T-helper 17 cell (primary cell): ENCODE data around the gene DENND5B. TPM values are rescaled to one million over a fixed set of nuclear protein-coding genes. Genes with fewer than 3 reads are reported as not detected.
"Not testable (repeated sequence)": the region's sequence is repeated elsewhere in the genome, so short reads cannot be mapped to it uniquely, and the experiment has no call there.

Experiments used
- ATAC-seq: fragments of 150-1000 bp; cut with Tn5 transposase; 2 replicates; pipeline ENCODE4 v1.10.0; 2021; ENCODE audit warnings: mild to moderate bottlenecking, moderate library complexity
- DNase-seq, 3 donors: peaks; one replicate each; pipeline versions ENCODE4 v3.0.0 to v3.0.0-alpha.2; 2020 to 2021
- H3K9me3 ChIP-seq: one replicate; pipeline ENCODE4 v1.7.0; 2013; ENCODE audit warnings: low read length, mild to moderate bottlenecking; ENCODE audit not compliant: control insufficient read depth, poor library complexity, severe bottlenecking
- H3K27ac Mint-ChIP-seq: one replicate; pipeline ENCODE4 v1.8.0; 2022; ENCODE audit warnings: mild to moderate bottlenecking, moderate library complexity, mixed read lengths
- H3K27me3 Mint-ChIP-seq: one replicate; pipeline ENCODE4 v1.8.0; 2022; ENCODE audit warnings: mixed read lengths
- H3K36me3 Mint-ChIP-seq: one replicate; pipeline ENCODE4 v1.8.0; 2022; ENCODE audit warnings: low read depth, mixed read lengths
- H3K4me1 Mint-ChIP-seq: one replicate; pipeline ENCODE4 v1.8.0; 2022; ENCODE audit warnings: mild to moderate bottlenecking, mixed read lengths
- H3K4me3 Mint-ChIP-seq: one replicate; pipeline ENCODE4 v1.8.0; 2022; ENCODE audit warnings: mild to moderate bottlenecking, moderate library complexity, mixed read lengths
- total RNA-seq, 4 donors: library from RNA in 2 of 4; stranded (reverse) in 2 of 4; gene quantifications; one replicate each; pipeline ENCODE4 v1.2.3 and lab custom pipeline; 2022 to 2026

DENND5B gene
- total RNA-seq, 2 donors from 2014 or later = 0.26 to 0.94 TPM

DNA sequence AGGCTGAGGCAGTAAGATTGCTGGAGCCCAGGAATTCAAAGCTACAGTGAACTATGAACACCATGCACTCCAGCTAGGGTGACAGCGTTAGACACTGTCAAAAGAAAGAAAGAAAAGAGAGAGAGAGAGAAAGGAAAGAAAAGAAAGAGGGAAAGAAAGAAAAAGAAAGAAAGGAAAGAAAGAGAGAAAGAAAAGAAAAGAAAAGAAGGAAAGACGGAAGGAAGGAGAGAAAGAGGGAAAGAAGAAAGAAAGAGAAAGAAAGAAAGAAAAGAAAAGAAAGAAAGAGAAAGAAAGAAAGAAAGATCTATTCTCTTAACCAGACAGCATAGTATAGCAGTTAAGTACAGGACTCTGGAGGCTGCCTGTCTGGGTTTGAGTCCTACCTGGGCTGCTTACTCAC, 21.9 kb upstream of the DENND5B start:
- DNase-seq (no peak), ATAC-seq (no peak)
- no peak overlapping the region for H3K27ac Mint-ChIP-seq
- peaks cover 3% of the 10 kb centered on the region for H3K9me3 ChIP-seq
- no peaks in the 10 kb centered on the region for H3K36me3 Mint-ChIP-seq
- H3K4me3 Mint-ChIP-seq = no peak overlapping the region
- H3K27me3 Mint-ChIP-seq = peaks cover 9% of the 10 kb centered on the region
- no peaks in the 10 kb centered on the region for H3K4me1 Mint-ChIP-seq

DNA sequence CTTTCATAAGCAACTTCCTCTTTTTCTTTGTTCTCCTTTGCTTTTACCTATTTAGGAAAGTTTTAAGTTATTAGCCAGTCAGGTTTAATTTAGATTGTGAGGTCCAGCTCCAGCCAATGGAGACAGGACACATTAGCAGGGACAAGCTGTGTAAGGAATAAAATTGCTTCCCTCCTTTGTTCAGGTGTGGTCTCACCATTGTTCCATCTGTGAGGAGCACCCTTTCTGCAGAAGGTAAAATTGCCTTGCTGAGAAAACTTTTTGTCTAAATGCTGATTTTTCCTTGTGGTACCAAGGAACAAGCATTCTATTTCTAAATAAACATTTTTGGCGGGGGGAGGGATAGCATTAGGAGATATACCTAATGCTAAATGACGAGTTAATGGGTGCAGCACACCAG, 17.4 kb upstream of the DENND5B start:
- not testable (repeated sequence) for H3K4me3 Mint-ChIP-seq, H3K27ac Mint-ChIP-seq, H3K36me3 Mint-ChIP-seq, DNase-seq, H3K9me3 ChIP-seq, ATAC-seq, H3K4me1 Mint-ChIP-seq
- peaks cover 23% of the 10 kb centered on the region for H3K27me3 Mint-ChIP-seq

DNA sequence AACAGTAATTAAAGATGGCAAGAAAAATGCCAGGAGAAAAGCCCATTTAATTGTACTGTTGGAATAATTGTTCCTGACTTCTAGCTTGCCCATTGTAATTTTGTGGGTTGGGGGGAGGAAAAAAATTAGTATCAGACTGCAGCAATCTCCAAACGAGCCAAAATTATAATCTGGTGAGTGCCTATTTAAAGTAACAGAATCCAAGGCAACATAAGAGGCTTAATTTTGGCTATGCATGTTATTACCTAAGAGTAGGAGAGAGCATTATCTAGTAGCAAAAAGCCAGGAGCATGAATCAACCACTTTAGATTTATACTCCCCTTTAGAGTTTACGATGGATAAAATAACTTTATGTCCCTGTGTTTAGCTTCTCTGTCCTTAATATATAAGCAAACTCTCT, 14.6 kb upstream of the DENND5B start:
- H3K9me3 ChIP-seq = peaks cover 3% of the 10 kb centered on the region
- peaks cover 14% of the 10 kb centered on the region for H3K27me3 Mint-ChIP-seq
- H3K36me3 Mint-ChIP-seq = no peaks in the 10 kb centered on the region
- no peaks in the 10 kb centered on the region for H3K4me1 Mint-ChIP-seq
- ATAC-seq = no peak
- H3K27ac Mint-ChIP-seq = no peak overlapping the region
- DNase-seq = no peak
- no peak overlapping the region for H3K4me3 Mint-ChIP-seq

DNA sequence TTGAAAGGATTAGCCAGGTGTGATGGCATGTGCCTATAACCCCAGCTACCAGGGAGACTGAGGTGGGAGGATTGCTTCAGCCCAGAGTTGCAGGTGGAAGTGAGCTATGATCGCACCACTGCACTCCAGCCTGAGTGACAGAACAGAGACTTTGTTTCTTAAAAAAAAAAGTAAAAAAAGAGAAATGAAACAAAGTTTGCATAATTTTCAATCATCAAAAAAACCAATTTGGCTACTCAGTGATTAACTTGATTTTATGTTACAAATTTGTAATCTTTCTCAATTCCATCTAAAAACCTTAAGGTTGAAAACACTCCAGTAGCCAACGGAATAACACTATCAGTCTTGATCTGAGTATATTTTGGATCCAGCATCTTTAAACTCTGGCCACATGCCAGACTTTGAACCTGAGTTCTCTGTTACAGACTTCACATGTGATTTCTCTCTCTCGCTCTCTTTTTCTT, 12.6 kb upstream of the DENND5B start:
- Mint-ChIP-seq H3K27me3 (peaks cover 20% of the 10 kb centered on the region), H3K4me3 (no peak overlapping the region), H3K27ac (no peak overlapping the region), H3K4me1 (no peaks in the 10 kb centered on the region), H3K36me3 (no peaks in the 10 kb centered on the region)
- H3K9me3 ChIP-seq = peaks cover under 1% of the 10 kb centered on the region
- DNase-seq (no peak), ATAC-seq (peak; percentile 65)

DNA sequence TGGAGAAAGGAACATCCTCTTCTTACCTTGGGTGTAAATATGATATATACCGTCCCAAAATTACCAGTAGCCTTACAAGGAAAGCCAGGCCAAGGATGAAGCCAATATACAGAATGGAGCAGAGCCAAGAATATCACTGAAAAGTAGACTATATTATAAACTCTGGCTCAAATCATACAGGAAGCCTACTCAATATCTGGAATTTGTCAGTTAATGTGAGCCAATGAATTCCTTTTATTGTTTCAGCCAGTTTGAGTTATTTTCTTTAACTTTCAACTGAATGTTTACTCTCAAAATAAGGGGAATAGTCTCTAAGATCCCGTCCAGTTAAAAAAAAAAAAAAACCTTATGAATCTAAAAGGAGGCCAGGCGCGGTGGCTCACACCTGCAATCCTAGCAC, 9.8 kb upstream of the DENND5B start:
- H3K9me3 ChIP-seq = no peaks in the 10 kb centered on the region
- DNase-seq (no peak), ATAC-seq (no peak)
- no peak overlapping the region for H3K4me3 Mint-ChIP-seq
- no peaks in the 10 kb centered on the region for H3K4me1 Mint-ChIP-seq
- peaks cover 29% of the 10 kb centered on the region for H3K27me3 Mint-ChIP-seq
- no peaks in the 10 kb centered on the region for H3K36me3 Mint-ChIP-seq
- no peak overlapping the region for H3K27ac Mint-ChIP-seq

DNA sequence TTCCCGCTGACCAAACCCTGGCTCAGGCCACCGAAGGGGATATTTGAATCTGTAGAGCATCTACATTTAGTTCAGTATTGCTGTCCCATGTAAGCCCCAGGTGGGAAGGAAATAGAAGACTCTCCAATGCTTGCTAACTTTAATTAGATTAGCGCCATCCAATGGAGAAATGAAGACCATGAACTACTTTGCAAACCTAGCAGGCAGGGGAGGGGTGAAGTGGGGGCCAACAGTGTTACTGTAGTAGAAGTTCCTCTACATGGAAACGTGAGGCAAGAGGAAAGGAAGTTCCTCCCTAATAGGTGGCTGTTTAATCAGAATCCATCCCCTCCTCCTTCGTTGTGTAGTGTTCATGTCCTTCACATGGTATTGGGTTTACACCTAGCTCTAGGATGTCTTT, 9.3 kb upstream of the DENND5B start:
- H3K36me3 Mint-ChIP-seq = no peaks in the 10 kb centered on the region
- ATAC-seq (no peak), DNase-seq (no peak)
- H3K9me3 ChIP-seq = no peaks in the 10 kb centered on the region
- no peak overlapping the region for H3K27ac Mint-ChIP-seq
- H3K4me1 Mint-ChIP-seq = no peaks in the 10 kb centered on the region
- peaks cover 31% of the 10 kb centered on the region for H3K27me3 Mint-ChIP-seq
- no peak overlapping the region for H3K4me3 Mint-ChIP-seq

DNA sequence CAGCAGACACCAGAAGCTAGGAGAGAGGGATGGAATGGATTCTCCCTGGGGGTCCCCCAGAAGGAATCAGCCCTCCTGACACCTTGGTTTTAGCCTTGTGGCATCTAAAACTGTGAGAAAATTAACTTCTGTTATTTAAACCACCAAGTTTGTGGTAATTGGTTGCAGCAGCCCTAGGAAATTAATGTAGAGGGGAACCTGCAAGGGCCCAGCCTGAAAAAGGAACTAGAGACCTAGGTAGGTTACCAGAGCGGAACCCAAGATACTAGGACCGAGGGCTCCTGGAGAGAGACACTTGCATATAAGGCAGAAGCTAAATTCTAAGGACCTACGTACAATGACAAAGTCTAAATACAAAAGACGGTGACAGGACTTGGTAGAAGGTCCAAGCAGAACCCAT, 8.1 kb upstream of the DENND5B start:
- Mint-ChIP-seq H3K36me3 (no peaks in the 10 kb centered on the region), H3K4me1 (no peaks in the 10 kb centered on the region), H3K4me3 (no peak overlapping the region), H3K27me3 (peaks cover 29% of the 10 kb centered on the region), H3K27ac (no peak overlapping the region)
- DNase-seq = no peak
- peak; percentile 66 for ATAC-seq
- H3K9me3 ChIP-seq = no peaks in the 10 kb centered on the region

DNA sequence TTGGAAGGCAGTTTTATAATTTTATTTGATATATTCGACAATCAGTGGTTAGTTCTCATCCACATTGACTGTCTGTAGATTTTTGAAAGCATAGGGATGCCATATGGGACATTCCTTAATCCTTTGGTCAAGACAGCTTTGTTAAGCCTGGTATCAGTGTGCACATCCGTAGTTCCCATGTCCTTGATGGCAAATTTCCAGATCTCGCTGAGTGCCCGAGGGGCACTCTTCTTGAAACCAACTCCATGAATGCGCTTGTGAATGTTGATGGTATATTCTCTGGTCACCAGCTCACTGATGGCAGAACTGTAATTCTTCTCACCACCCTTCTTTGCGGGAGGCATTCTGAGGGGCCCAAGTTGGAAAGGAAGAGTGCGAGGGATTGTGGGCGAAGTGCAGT, 6.1 kb upstream of the DENND5B start:
- Mint-ChIP-seq H3K4me3 (no peak overlapping the region), H3K27ac (no peak overlapping the region), H3K36me3 (no peaks in the 10 kb centered on the region), H3K4me1 (no peaks in the 10 kb centered on the region), H3K27me3 (peaks cover 32% of the 10 kb centered on the region)
- DNase-seq (no peak), ATAC-seq (no peak)
- H3K9me3 ChIP-seq = no peaks in the 10 kb centered on the region

DNA sequence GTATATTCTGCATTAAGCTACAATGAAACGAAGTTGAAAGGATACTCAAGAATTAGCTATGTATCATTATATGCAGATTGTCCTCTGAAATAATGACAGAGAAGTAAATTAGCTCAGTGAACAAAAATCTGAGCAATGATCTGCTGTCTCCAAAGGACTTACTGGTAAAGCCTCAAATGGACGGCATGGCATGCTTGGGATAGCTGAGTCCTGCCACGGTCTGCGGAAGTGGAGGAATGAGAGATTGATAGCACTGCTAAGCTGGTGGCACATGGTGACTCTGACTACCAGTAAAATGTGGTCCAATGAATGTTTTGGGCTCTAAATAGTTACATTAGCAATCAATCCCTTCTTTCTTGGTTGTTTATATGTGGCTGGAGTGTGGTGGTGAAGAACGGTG, 3.7 kb upstream of the DENND5B start:
- H3K36me3 Mint-ChIP-seq = no peaks in the 10 kb centered on the region

DNA sequence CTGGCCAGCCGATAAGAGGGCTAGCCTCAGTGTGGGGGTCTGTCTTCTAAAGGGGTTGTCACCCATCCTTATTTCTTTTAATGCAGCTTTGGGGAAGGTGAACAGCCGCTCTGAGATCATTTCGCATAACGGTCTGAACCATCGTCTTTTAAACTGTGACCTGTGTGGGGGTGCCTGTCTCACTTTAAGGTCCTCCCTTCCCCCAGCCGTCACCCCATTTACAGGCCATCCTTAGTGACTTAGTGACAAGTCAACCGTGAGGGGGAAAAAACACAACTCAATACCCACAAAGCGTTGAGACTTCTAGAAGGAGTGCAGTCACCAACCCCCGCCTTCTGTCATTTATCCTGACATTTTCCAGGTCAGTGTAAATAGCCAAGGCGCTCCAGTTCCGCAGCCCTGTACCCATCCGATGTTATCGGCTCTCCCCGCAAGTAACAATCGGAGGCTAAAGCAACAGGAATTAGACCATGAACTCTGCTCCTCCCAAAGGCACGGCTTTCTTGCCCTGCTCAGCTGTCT, 505 bp upstream of the DENND5B start:
- DNase-seq (no peak), ATAC-seq (peak; percentile 40)
- Mint-ChIP-seq H3K27me3 (peaks cover 58% of the 10 kb centered on the region), H3K4me1 (peaks cover 9% of the 10 kb centered on the region), H3K27ac (no peak overlapping the region), H3K4me3 (peak overlapping the region; percentile 88), H3K36me3 (peaks cover 5% of the 10 kb centered on the region)
- no peaks in the 10 kb centered on the region for H3K9me3 ChIP-seq

More for the DNA sequence above, 3.7 kb upstream of the DENND5B start:
- Mint-ChIP-seq H3K4me3 (no peak overlapping the region), H3K4me1 (peaks cover 6% of the 10 kb centered on the region), H3K27ac (no peak overlapping the region), H3K27me3 (peaks cover 42% of the 10 kb centered on the region)
- DNase-seq (no peak), ATAC-seq (no peak)
- H3K9me3 ChIP-seq = no peaks in the 10 kb centered on the region

DNA sequence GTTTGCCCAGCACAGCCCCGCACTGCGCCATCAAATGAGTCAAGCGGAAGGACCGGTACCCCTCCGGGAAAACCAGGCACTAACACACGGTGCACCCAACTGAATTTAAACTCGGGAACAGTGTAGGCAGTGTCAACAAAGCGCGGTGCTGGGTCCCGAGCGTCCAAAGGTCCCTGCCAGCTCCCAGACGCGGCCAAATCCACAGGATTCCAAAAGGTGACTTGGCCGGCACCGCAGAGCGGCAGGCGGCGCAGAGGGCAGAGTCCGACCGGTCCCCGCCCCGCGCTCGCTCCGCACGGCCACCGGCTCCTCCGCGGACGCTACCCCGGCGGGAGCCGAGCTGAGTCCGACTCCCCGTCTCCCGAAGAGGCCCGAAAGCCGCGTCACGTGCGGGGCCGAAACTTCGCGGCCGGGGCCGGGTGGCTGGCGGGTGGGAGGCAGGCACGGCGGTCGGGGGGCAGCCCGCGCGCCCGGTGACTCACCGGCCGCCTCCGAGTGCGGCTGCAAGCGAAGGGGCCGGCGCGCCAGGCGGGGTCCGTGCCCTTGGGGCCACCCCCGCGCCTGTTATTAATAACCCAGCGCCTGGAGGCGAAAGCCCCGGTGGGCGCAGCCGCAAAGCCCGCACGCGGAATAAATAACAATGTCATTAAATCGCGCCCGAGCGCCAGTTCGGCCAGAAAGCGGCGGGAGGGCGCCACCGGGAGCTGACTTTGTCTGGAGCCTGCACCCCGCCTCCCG, 863 bp downstream of the DENND5B start:
- no peak overlapping the region for H3K27ac Mint-ChIP-seq
- peak overlapping the region; percentile 90 for H3K4me3 Mint-ChIP-seq
- DNase-seq = no peak
- H3K27me3 Mint-ChIP-seq = peaks cover 50% of the 10 kb centered on the region
- peaks cover 9% of the 10 kb centered on the region for H3K4me1 Mint-ChIP-seq
- H3K9me3 ChIP-seq = no peaks in the 10 kb centered on the region
- peak; percentile 23 for ATAC-seq
- H3K36me3 Mint-ChIP-seq = peaks cover 5% of the 10 kb centered on the region

DNA sequence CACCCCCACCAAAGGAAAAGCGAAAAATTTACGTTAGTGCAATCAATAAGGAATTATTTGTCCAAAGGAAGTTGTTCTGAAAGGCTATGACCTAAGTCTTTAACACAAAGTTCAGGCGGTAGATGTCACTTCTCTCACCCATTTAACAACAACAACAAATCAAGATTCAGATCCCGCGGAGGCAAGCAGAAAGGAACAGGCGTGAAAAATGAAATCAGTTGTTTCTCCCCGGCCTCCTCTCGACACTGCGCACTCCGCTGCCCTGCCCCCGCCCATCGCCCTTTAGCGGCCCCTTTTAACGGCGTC, 1.4 kb downstream of the DENND5B start:
- DNase-seq = no peak
- H3K4me1 Mint-ChIP-seq = peaks cover 9% of the 10 kb centered on the region
- H3K27ac Mint-ChIP-seq = no peak overlapping the region
- ATAC-seq = peak; percentile 51
- H3K9me3 ChIP-seq = no peaks in the 10 kb centered on the region
- peaks cover 44% of the 10 kb centered on the region for H3K27me3 Mint-ChIP-seq
- H3K36me3 Mint-ChIP-seq = peaks cover 5% of the 10 kb centered on the region
- H3K4me3 Mint-ChIP-seq = peak overlapping the region; percentile 90

DNA sequence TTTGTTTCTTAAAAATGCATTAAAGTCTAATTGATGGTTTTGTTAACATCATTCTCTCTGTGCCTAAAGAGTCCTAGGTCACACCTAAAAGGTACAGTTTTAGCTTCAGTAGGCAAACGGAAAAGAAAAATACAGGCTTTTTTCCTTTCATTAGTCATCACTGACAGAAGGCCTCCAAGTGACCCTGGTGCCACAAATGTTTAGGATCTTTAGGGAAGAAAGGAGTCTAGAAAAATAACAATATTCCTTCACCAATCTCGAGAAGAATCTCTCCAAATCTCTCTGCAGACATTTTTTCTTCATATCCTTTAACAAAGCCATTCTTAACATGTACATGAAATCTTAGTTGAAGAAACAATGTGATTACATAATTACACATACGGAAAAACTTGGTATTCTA, 2.0 kb downstream of the DENND5B start:
- ATAC-seq (no peak), DNase-seq (no peak)
- no peaks in the 10 kb centered on the region for H3K9me3 ChIP-seq
- peaks cover 9% of the 10 kb centered on the region for H3K4me1 Mint-ChIP-seq
- no peak overlapping the region for H3K27ac Mint-ChIP-seq
- H3K4me3 Mint-ChIP-seq = peak overlapping the region; percentile 90
- H3K36me3 Mint-ChIP-seq = peaks cover 5% of the 10 kb centered on the region
- peaks cover 48% of the 10 kb centered on the region for H3K27me3 Mint-ChIP-seq

DNA sequence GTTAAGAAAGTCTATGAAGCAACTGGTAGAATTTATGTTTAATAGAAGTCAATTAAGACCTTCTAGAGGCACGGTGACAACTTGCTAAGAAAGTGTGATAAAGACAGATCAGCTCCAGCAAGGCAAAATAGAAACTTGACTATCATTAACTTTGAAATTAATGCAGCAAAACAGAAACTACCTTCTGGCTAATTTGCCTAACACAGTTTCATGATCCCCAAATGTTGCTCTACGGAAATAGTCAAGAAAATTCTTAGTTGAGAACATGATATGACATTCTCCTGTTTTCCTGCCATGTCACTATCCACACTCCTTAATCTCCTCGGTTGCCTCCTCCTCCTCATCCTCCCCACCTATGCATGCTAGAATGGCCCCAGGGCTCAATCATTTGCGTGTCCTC, 4.2 kb downstream of the DENND5B start:
- H3K9me3 ChIP-seq = no peaks in the 10 kb centered on the region
- DNase-seq (no peak), ATAC-seq (no peak)
- peaks cover 9% of the 10 kb centered on the region for H3K4me1 Mint-ChIP-seq
- no peak overlapping the region for H3K4me3 Mint-ChIP-seq
- H3K36me3 Mint-ChIP-seq = peaks cover 5% of the 10 kb centered on the region
- no peak overlapping the region for H3K27ac Mint-ChIP-seq
- H3K27me3 Mint-ChIP-seq = peaks cover 55% of the 10 kb centered on the region
